Common myeloid progenitor, CD34-positive (primary cell): ENCODE results near the gene TFEB.

ENCODE experiments used
- CTCF ChIA-PET: fragments of 350-600 bp; sonication (Branson Sonifier 250); formaldehyde crosslinking; loops from one replicate; lab custom pipeline; 2021; ENCODE audit warnings: antibody characterized with exemption; lab: Charles Lee
- POLR2A ChIA-PET: fragments of 350-600 bp; sonication (Branson Sonifier 250); formaldehyde crosslinking; loops from one replicate; lab custom pipeline; 2021; ENCODE audit warnings: antibody characterized with exemption; lab: Charles Lee
- DNase-seq, 3 donors: peaks; one replicate each; pipeline versions ENCODE4 v3.0.0 to v3.0.0-alpha.2; 2013
- H3K27ac ChIP-seq, 2 experiments: 1 replicate in 1 of 2; 2 replicates in 1 of 2; pipeline ENCODE4 v1.7.0; 2013; ENCODE audit warnings: inconsistent platforms in 2 of 2, low read length in 2 of 2, mild to moderate bottlenecking in 2 of 2, low read depth in 1 of 2, moderate library complexity in 1 of 2; ENCODE audit not compliant: severe bottlenecking in 2 of 2, insufficient read depth in 1 of 2, poor library complexity in 1 of 2
- H3K27me3 ChIP-seq, 5 experiments: replicated peaks in 2 of 5; 1 replicate in 3 of 5; 2 replicates in 2 of 5; pipeline versions ENCODE4 v1.6.1 to v1.7.0; 2013; ENCODE audit warnings: low read length in 4 of 5, mild to moderate bottlenecking in 2 of 5, moderate library complexity in 2 of 5, inconsistent platforms in 1 of 5; ENCODE audit not compliant: insufficient read depth in 5 of 5, control insufficient read depth in 4 of 5
- H3K36me3 ChIP-seq, 4 experiments: 1 replicate in 2 of 4; 2 replicates in 2 of 4; pipeline versions ENCODE4 v1.6.1 to v1.7.0; 2013; ENCODE audit warnings: low read length in 3 of 4, control low read depth in 1 of 4, mild to moderate bottlenecking in 1 of 4; ENCODE audit not compliant: control insufficient read depth in 4 of 4, insufficient read depth in 4 of 4
- H3K4me1 ChIP-seq, 4 experiments: 1 replicate in 3 of 4; 2 replicates in 1 of 4; pipeline versions ENCODE4 v1.6.1 to v1.7.1; 2013; ENCODE audit warnings: low read length in 3 of 4, mild to moderate bottlenecking in 3 of 4, control low read depth in 1 of 4, inconsistent platforms in 1 of 4, moderate library complexity in 1 of 4; ENCODE audit not compliant: control insufficient read depth in 4 of 4, insufficient read depth in 4 of 4; ENCODE audit errors: control extremely low read depth in 1 of 4
- H3K4me3 ChIP-seq, 7 experiments: 1 replicate in 4 of 7; 2 replicates in 3 of 7; pipeline versions ENCODE4 v1.5.1 to v1.7.0; 2013; ENCODE audit warnings: mild to moderate bottlenecking in 7 of 7, low read length in 6 of 7, moderate library complexity in 6 of 7, inconsistent platforms in 2 of 7, low read depth in 2 of 7, control low read depth in 1 of 7; ENCODE audit not compliant: insufficient read depth in 4 of 7, control insufficient read depth in 1 of 7; ENCODE audit errors: extremely low read depth in 1 of 7
- H3K9me3 ChIP-seq, 5 experiments: 1 replicate in 4 of 5; 2 replicates in 1 of 5; pipeline versions ENCODE4 v1.6.1 to v1.7.1; 2013; ENCODE audit warnings: low read length in 4 of 5, mild to moderate bottlenecking in 2 of 5, inconsistent platforms in 1 of 5, low read depth in 1 of 5, moderate library complexity in 1 of 5; ENCODE audit not compliant: control insufficient read depth in 4 of 5, insufficient read depth in 2 of 5; ENCODE audit errors: control extremely low read depth in 1 of 5
- WGBS: methylation state at CpG from one replicate; pipeline ENCODE4 v1.1.5; 2013; ENCODE audit not compliant: insufficient coverage; 5-methylcytosine and 5-hydroxymethylcytosine counted together

TFEB gene

GRCh38 chr6:41771058-41771983, 35.9 kb upstream of the TFEB start:
- Histone ChIP-seq H3K4me3 (no peak overlapping the region), H3K27ac (no peak overlapping the region), H3K36me3 (peaks cover 0 to 49% (median 29%) of the 10 kb centered on the region in 4 experiments), H3K9me3 (no peaks in the 10 kb centered on the region), H3K27me3 (no peaks in the 10 kb centered on the region), H3K4me1 (peaks cover 6 to 35% (median 33%) of the 10 kb centered on the region in 4 experiments)
- DNase-seq: no peak
- CTCF ChIA-PET: interaction anchor here (1.0 to 8.5 kb wide), 4 partner anchors 8 to 88 kb away, joined by 4 to 98 read pairs (median 37); partner anchors contain the start of gene TFEB
- 95% methylated on average over 26 of the region's 29 CpGs for WGBS
- POLR2A ChIA-PET: no interaction called here

DNA sequence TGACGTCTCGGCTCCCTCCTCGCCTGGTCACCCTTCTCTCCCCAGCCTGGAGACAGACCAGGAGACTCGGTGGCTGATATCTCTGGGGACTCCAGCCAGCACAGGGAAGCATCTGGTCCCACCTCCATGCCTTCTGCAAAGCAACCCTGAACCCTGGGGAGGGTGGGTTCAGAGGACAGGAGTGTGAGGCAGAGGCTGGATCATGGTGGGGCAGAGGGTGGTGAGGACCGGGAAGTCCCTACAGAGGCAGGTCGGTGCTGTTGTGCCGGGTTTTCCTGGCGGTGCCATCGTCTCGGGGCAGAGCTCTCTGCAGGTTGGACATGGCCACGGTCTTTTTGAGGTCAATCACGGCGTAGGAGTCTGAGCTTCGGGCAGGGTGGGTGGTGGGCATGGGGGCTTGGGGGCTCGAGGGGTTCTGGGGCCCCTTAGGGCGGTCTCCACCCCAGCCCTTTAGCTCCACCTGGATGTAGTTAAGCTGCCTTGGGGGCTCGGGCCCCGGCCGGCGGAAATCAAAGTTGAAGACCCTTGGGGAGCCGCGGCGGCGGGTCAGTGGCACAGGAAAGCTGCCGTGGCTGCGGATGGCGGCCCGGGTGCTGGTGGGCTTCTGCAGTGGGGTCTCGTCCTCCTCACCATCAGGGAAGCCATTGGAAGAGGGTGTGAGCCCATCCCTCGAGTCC, 35.1 kb upstream of the TFEB start:
- DNase-seq: no peak
- Histone ChIP-seq H3K4me3 (no peak overlapping the region), H3K27me3 (no peaks in the 10 kb centered on the region), H3K9me3 (no peaks in the 10 kb centered on the region), H3K36me3 (peaks cover 0 to 46% (median 28%) of the 10 kb centered on the region in 4 experiments), H3K4me1 (peaks cover 6 to 34% (median 32%) of the 10 kb centered on the region in 4 experiments), H3K27ac (no peak overlapping the region)
- ChIA-PET POLR2A (no interaction called here), CTCF (interaction anchor here (1.9 to 8.5 kb wide), 4 partner anchors 34 to 65 kb away, joined by 7 to 98 read pairs (median 39); partner anchors contain the start of gene TFEB)
- WGBS: 94% methylated on average over 25 of the region's 30 CpGs

- Histone ChIP-seq H3K4me3 (no peak overlapping the region), H3K4me1 (peaks cover 6 to 34% (median 32%) of the 10 kb centered on the region in 4 experiments), H3K9me3 (no peaks in the 10 kb centered on the region), H3K27ac (peak overlapping the region in 1 of 2 experiments; percentile 82), H3K27me3 (no peaks in the 10 kb centered on the region), H3K36me3 (peaks cover 0 to 34% (median 20%) of the 10 kb centered on the region in 4 experiments)
- ChIA-PET CTCF (interaction anchor here (1.0 to 2.4 kb wide), 8 partner anchors 7 to 64 kb away, joined by 3 to 12 read pairs (median 6); partner anchors contain the start of gene TOMM6), POLR2A (interaction anchor here (1.2 to 1.5 kb wide), 2 partner anchors 18 to 36 kb away, joined by 4 to 7 read pairs; partner anchors contain the start of gene TOMM6)
- 98% methylated on average over 4 of the region's 8 CpGs for WGBS
- no peak for DNase-seq
Measured at GRCh38 chr6:41769376-41769775, 34.0 kb upstream of the TFEB start.

GRCh38 chr6:41768545-41769308, 33.3 kb upstream of the TFEB start:
- Histone ChIP-seq H3K9me3 (no peaks in the 10 kb centered on the region), H3K4me1 (peaks cover 6 to 40% (median 34%) of the 10 kb centered on the region in 4 experiments), H3K27me3 (no peaks in the 10 kb centered on the region), H3K36me3 (peaks cover 0 to 31% (median 17%) of the 10 kb centered on the region in 4 experiments), H3K4me3 (peak overlapping the region in 2 of 7 experiments; percentile 14 to 40), H3K27ac (peak overlapping the region; percentile 78 to 82)
- POLR2A ChIA-PET: interaction anchor here (0.5 to 1.5 kb wide), 4 partner anchors 19 to 36 kb away, joined by 3 to 7 read pairs (median 4); partner anchors contain the start of gene TOMM6
- peak; percentile 75 to 92 (median 85) for DNase-seq
- CTCF ChIA-PET: interaction anchor here (1.0 to 2.4 kb wide), 10 partner anchors 8 to 63 kb away, joined by 3 to 12 read pairs (median 5); partner anchors contain the start of gene TOMM6
- 24% methylated on average over 6 of the region's 10 CpGs for WGBS

DNA sequence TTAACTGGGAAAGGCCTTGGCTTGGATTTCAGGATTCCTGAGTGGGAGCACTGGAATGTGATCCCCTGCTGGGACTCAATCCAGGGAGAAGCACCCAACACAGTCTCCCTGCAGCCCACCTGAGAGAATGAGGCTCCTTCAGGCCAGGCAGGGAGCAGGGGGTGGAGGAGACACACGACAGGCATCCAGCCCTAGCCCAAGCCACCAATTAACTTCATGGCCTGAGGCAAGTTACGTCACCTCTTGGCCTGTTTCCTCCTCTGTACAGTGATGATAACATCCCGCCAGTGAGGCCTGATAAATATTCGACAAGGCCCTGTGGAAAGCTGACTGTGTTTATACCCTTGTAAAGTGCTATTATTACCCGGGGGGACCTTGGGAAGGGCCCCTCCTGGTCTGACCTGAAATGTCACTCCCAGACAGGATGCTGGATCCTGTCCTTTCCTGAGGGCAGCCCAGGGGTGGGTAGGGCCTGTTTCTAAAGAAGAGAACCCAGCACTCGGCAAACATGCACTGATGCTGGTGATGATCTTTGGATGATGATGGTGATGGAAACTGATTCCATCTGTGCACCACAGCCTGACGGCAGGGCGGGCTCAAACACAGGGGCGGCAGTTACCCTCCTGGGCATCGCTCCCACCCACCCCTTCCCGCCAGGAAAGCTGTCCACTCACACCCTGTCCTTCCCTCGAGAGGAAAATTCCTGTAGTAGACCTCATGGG, 31.9 kb upstream of the TFEB start:
- Histone ChIP-seq H3K9me3 (no peaks in the 10 kb centered on the region), H3K36me3 (peaks cover 0 to 22% (median 14%) of the 10 kb centered on the region in 4 experiments), H3K4me3 (peak overlapping the region in 1 of 7 experiments; percentile 8), H3K4me1 (peaks cover 6 to 46% (median 36%) of the 10 kb centered on the region in 4 experiments), H3K27me3 (no peaks in the 10 kb centered on the region), H3K27ac (peak overlapping the region; percentile 78 to 82)
- CTCF ChIA-PET: interaction anchor here (0.8 to 4.1 kb wide), 2 partner anchors 9 to 30 kb away, joined by 3 to 16 read pairs; no protein-coding TSS in a partner anchor
- peak; percentile 86 to 93 (median 89) for DNase-seq
- 51% methylated on average over 12 of the region's 12 CpGs for WGBS
- POLR2A ChIA-PET: interaction anchor here (1.7 kb wide), 1 partner anchor 32 kb away, joined by 4 read pairs; the partner anchor contains the start of gene TFEB
